22Rv1 (cell line): Measurements from ENCODE around the gene FUOM.
A peak's percentile ranks its signal among the peaks of the same experiment; 100 is the strongest.
"Not testable (repeated sequence)": the region's sequence is repeated elsewhere in the genome, so short reads cannot be mapped to it uniquely, and the experiment has no call there.

Experiments
- H3K27ac ChIP-seq: fragments of 450-650 bp; 2 replicates; pipeline ENCODE4 v1.5.1; 2017
- ZFX ChIP-seq: fragments of 450-650 bp; IDR thresholded peaks from 2 replicates; pipeline ENCODE4 v1.6.1; 2017; ENCODE audit warnings: antibody characterized with exemption, borderline replicate concordance
- TF ChIP-seq, protein P1 (sequence below): fragments of 450-650 bp; IDR thresholded peaks from 2 replicates; pipeline ENCODE4 v1.5.1; 2017; ENCODE audit warnings: mild to moderate bottlenecking

The FUOM gene

DNA sequence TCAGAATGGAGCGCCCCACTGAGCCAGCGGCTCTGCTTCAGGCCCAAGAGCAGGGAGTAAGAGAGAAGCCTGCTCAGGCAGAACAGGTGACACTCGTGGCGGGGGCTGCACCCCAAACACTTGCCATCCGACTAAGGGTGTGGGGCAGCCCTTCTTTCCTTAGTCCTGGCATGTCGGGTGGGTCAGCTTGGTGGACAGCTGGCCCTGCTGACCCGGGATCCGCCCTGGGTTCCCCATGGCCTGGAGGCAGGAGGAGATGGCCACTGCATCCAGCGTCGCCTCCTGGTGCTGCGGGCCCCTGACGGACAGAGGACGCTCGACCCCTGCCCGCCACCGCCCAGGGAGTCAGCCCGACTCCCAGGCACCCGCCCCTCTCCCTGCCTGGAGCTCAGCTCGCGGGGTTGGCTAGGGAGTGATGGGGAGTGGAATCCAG, 20.0 kb upstream of the FUOM start:
- peak overlapping the region; percentile 87 for H3K27ac ChIP-seq

DNA sequence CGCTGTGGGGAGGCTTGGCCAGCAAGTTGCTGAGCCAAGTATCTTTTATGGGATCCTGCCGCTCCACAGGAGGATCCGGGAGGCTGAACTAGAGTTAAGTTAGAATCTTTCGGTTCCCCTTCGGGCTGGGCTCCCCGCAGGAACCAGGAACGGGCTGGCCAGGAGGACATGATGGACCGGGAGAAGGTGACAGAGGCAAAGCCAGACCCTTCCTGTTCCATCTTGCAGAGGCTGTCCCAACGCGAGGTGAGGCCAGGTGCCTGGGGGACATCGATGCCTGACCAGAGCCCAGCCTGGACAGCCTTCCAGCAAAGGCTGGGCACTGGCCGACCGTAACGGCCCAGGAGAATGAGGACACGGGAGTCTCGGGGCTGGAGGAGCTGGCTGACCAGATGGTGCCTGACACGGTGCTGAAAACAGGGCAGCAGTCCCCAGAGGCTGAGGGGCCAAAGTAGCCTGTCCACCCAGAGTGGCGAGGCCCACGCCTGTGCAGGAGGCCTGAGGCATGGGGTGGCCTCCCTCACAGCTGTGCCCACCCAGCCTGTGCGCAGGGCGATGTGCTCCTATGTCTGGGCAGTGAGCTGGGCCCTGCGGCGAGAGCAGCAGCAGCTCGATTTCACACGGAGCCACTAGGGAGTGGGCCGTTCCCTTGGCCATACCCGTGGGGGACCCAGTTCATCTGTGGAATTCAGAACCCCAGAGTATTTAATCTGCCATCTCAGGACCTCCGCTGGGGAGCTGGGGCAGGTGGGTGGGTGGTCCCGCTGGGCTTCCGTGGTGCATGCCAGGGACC, 19.4 kb upstream of the FUOM start:
- TF ChIP-seq, protein P1, sequence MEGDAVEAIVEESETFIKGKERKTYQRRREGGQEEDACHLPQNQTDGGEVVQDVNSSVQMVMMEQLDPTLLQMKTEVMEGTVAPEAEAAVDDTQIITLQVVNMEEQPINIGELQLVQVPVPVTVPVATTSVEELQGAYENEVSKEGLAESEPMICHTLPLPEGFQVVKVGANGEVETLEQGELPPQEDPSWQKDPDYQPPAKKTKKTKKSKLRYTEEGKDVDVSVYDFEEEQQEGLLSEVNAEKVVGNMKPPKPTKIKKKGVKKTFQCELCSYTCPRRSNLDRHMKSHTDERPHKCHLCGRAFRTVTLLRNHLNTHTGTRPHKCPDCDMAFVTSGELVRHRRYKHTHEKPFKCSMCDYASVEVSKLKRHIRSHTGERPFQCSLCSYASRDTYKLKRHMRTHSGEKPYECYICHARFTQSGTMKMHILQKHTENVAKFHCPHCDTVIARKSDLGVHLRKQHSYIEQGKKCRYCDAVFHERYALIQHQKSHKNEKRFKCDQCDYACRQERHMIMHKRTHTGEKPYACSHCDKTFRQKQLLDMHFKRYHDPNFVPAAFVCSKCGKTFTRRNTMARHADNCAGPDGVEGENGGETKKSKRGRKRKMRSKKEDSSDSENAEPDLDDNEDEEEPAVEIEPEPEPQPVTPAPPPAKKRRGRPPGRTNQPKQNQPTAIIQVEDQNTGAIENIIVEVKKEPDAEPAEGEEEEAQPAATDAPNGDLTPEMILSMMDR, result no peak
- no peak for TF ChIP-seq ZFX
- H3K27ac ChIP-seq, result no peak overlapping the region

More for the DNA sequence above, 20.0 kb upstream of the FUOM start:
- no peak for TF ChIP-seq ZFX
- TF ChIP-seq, protein P1, result no peak

DNA sequence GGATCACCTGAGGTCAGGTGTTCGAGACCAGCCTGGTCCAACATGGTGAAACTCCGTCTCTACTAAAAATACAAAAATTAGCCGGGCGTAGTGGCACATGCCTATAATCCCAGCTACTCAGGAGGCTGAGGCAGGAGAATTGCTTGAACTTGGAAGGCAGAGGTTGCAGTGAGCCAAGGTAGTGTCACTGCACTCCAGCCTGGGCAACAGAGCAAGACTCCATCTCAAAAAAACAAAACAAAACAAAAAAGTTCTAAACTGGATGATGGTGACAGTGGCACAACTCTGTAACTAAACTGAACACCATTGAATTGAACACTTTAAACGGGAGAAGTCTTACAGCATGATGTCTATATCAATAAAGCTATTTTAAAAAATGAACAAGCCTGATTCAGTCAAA, 18.4 kb upstream of the FUOM start:
- H3K27ac ChIP-seq, result not testable (repeated sequence)

DNA sequence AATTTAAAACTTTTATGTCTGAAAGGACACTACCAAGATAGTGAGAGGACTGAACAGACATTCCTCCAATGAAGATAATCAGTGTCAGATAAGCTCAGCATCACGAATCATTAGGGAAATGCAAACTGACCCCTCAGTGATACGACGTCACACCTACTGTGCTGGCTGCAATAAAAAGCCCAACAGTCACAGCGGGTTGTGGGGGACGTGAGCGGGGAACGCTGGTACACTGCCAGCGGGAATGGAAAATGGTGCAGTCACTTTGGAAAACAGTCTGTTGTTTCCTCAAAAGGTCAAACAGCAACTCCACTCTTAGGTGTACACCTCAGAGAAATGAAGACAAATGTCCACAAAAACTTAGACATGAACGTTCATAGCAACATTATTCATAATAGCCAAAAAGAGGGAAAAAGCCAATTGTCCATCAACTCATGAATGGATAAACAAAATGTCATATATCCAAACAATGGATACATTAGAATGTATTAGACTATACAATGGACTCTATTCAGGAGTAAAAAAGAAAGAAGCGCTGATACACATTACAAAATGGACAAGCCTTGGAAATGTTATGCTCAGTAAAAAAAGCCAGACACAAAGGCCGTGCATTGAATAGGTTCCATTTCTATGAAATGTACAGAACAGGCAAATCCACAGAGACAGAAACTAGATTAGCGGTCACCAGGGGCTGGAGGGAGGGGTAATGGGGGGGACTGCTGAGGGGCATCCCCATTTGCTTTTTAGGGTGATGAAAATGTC, 17.7 kb upstream of the FUOM start:
- no peak for TF ChIP-seq ZFX
- TF ChIP-seq, protein P1, result no peak
- no peak overlapping the region for H3K27ac ChIP-seq

DNA sequence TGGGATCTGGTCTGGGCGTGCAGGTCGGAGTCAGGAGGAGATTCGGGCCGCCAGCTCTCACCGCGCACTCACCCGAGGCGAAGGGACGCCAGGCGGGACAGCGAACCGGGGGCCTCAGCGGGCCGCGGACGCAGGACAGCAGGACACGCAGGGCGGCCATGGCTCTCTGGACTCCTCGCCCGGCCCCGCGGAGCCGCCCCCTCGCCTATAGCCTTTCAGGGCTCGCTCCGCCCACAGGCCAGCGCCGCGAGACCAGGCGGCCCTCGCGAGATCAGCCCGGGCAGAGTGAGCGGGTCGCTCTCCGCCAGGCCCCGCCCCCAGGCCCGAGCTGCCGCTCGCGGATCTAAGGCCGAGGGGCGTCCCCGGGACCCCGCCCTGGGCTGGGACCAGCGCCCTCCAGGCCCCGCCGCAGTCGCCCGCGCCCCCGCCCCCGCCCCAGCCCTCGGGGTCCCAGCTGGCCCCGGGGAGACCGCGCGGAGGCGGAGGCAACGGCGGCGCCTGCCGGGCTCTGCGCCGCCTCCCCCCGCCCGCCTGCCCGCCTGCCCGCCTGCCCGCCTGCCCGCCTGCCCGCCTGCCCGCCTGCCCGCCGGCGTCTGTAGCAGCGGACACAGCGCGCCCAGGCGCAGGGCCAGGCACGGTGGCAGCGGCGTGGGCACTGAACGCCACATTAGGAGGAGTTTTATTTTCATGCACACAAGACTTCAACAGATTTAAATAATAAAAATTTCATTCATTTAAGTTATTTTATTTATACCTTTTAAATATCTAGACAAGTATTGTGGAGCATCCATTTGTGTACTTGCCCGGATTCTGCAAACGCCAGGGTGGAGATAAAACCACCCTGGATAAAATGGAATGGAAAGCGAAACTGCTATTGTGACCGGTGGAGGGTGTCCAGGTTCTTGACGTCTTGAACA, 15.6 kb upstream of the FUOM start, which contains the start of gene ECHS1:
Gene ECHS1 (minus strand): TSS at position 181 of the 917 bp plus-strand sequence. CDS start 21 bp downstream, at position 160.
- no peak for TF ChIP-seq ZFX
- TF ChIP-seq, protein P1, result 0 out of 2 replicates have a peak, but pooled peaks have one; percentile 12

DNA sequence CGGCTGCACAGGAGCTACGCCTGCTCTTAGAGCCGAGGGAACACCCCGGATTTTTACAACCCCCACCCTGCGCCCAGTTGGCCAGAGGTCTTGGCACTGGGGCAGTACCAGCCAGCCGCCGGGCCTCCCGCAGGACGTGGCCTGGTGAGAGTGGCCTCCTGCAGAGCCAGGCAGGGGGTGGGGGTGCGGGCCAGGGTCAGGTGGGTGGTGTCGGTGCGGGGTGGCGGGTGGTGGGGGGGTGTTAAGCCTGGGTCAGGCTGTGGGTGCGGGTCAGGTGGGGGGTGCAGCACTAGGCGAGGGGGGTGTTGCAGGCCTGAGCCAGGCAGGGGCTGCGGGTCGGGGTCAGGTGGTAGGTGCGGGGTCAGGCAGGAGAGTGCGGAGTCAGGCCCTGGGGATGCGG, 14.7 kb upstream of the FUOM start:
- TF ChIP-seq ZFX, result no peak
- TF ChIP-seq, protein P1, result no peak
- H3K27ac ChIP-seq, result peak overlapping the region; percentile 85

More for the DNA sequence above, 15.6 kb upstream of the FUOM start, which contains the start of gene ECHS1:
- peak within 1 kb of the TSS; percentile 85 for H3K27ac ChIP-seq

DNA sequence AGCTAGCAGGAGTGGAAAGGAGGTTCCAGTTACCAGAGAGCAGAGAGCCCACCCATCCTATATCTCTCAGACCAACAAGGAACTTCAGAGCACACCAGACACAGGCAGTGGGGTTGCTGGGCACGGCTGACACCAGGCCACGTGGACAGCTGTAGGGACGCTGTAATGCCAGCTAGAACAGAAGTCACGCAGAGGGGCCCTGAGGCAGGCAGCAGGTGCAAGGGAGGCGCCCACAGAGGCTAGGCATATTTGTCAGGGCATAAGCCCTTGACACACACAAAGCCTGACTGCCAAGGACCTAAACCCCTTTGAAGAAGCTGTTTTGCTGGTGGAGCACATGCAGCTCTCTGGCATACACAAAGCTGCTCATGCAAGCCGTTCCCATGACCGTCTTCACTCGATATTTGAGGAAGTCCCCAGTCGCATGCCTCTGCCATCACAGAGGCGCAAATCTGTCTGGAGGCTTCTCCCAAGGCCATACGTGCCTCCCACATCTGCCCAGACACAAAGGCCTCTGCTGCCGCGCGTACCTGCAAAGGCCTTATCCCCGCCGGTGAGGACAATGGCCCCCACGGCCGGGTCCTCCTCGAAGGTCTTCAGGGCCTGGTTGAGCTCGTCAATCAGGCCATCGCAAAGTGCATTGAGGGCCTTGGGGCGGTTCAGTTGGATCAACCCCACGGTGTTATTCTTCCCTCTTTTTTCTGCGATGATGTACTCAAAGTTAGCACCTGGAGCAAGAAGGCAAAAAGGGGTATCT, 12.4 kb upstream of the FUOM start:
- TF ChIP-seq, protein P1, result no peak
- TF ChIP-seq ZFX, result no peak
- H3K27ac ChIP-seq, result no peak overlapping the region
